Mesenchymal stem cell (in vitro differentiated cells and primary cell): ENCODE measurements around the gene RBM23.
"Not testable (repeated sequence)": the region's sequence is repeated elsewhere in the genome, so short reads cannot be mapped to it uniquely, and the experiment has no call there.

Experiments
- DNase-seq: peaks from one replicate; pipeline ENCODE4 v3.0.0-alpha.2; 2013
- H2AFZ ChIP-seq: one replicate; pipeline ENCODE4 v1.6.1; 2013; ENCODE audit warnings: low read depth, mild to moderate bottlenecking, control low read depth, inconsistent platforms, low read length, moderate library complexity
- H2AK5ac ChIP-seq: 2 replicates; pipeline ENCODE4 v1.6.1; 2013; ENCODE audit warnings: low read length, moderate library complexity, mild to moderate bottlenecking, inconsistent platforms; ENCODE audit not compliant: severe bottlenecking
- H2BK120ac ChIP-seq: one replicate; pipeline ENCODE4 v1.6.1; 2013; ENCODE audit warnings: low read depth, mild to moderate bottlenecking, inconsistent platforms, low read length, moderate library complexity
- H2BK12ac ChIP-seq, 2 experiments: one replicate each; pipeline ENCODE4 v1.6.1; 2013; ENCODE audit warnings: inconsistent platforms in 2 of 2, low read length in 2 of 2, mild to moderate bottlenecking in 2 of 2, moderate library complexity in 2 of 2, control low read depth in 1 of 2
- H2BK15ac ChIP-seq: one replicate; pipeline ENCODE4 v1.6.1; 2013; ENCODE audit warnings: mild to moderate bottlenecking, low read depth, inconsistent platforms; ENCODE audit not compliant: poor library complexity, severe bottlenecking
- H2BK5ac ChIP-seq: 2 replicates; pipeline ENCODE4 v1.6.1; 2013; ENCODE audit warnings: low read depth, mild to moderate bottlenecking, low read length, control low read depth, inconsistent platforms; ENCODE audit not compliant: poor library complexity, severe bottlenecking
- H3K14ac ChIP-seq, 2 experiments: one replicate each; pipeline ENCODE4 v1.6.1; 2013; ENCODE audit warnings: inconsistent platforms in 2 of 2, low read length in 2 of 2, control low read depth in 1 of 2, mild to moderate bottlenecking in 1 of 2, moderate library complexity in 1 of 2
- H3K18ac ChIP-seq, 2 experiments: one replicate each; pipeline ENCODE4 v1.6.1; 2013; ENCODE audit warnings: inconsistent platforms in 2 of 2, low read length in 2 of 2, control low read depth in 1 of 2, low read depth in 1 of 2, mild to moderate bottlenecking in 1 of 2
- H3K23ac ChIP-seq, 2 experiments: one replicate each; pipeline ENCODE4 v1.6.1; 2013; ENCODE audit warnings: inconsistent platforms in 2 of 2, low read length in 2 of 2, mild to moderate bottlenecking in 2 of 2, moderate library complexity in 2 of 2, control low read depth in 1 of 2
- H3K27ac ChIP-seq: 2 replicates; pipeline ENCODE4 v1.5.1; 2013; ENCODE audit warnings: mild to moderate bottlenecking, moderate library complexity, low read length, control low read depth, inconsistent platforms; ENCODE audit not compliant: poor library complexity, severe bottlenecking
- H3K27me3 ChIP-seq, 2 experiments: 2 replicates each; pipeline versions ENCODE4 v1.6.1 to v1.7.0; 2013; ENCODE audit warnings: low read length in 2 of 2, mild to moderate bottlenecking in 2 of 2, moderate library complexity in 2 of 2, control low read depth in 1 of 2, inconsistent platforms in 1 of 2; ENCODE audit not compliant: control insufficient read depth in 1 of 2, insufficient read depth in 1 of 2
- H3K36me3 ChIP-seq, 2 experiments: 2 replicates each; pipeline versions ENCODE4 v1.6.1 to v1.7.0; 2013; ENCODE audit warnings: low read length in 2 of 2, control low read depth in 1 of 2, inconsistent platforms in 1 of 2, low read depth in 1 of 2, mild to moderate bottlenecking in 1 of 2; ENCODE audit not compliant: insufficient read depth in 2 of 2, control insufficient read depth in 1 of 2
- H3K4ac ChIP-seq, 2 experiments: one replicate each; pipeline ENCODE4 v1.6.1; 2013; ENCODE audit warnings: inconsistent platforms in 2 of 2, low read length in 2 of 2, mild to moderate bottlenecking in 2 of 2, moderate library complexity in 2 of 2, control low read depth in 1 of 2, low read depth in 1 of 2
- H3K4me1 ChIP-seq: 2 replicates; pipeline ENCODE4 v1.6.1; 2013; ENCODE audit warnings: low read depth, low read length, control low read depth; ENCODE audit not compliant: control insufficient read depth, insufficient read depth
- H3K4me2 ChIP-seq: 2 replicates; pipeline ENCODE4 v1.6.1; 2013; ENCODE audit warnings: low read length, mild to moderate bottlenecking, inconsistent platforms; ENCODE audit not compliant: poor library complexity, severe bottlenecking
- H3K4me3 ChIP-seq, 2 experiments: 2 replicates each; pipeline versions ENCODE4 v1.5.1 to v1.7.0; 2013; ENCODE audit warnings: low read length in 2 of 2, mild to moderate bottlenecking in 2 of 2, control low read depth in 1 of 2, low read depth in 1 of 2; ENCODE audit not compliant: insufficient read depth in 1 of 2
- H3K79me1 ChIP-seq: replicated peaks from 2 replicates; pipeline ENCODE4 v1.6.1; 2013; ENCODE audit warnings: mild to moderate bottlenecking, control low read depth, low read length, inconsistent platforms; ENCODE audit not compliant: poor library complexity, severe bottlenecking
- H3K9ac ChIP-seq: 2 replicates; pipeline ENCODE4 v1.7.0; 2013; ENCODE audit warnings: mild to moderate bottlenecking, low read length, moderate library complexity
- H3K9me3 ChIP-seq: 2 replicates; pipeline ENCODE4 v1.7.0; 2013; ENCODE audit warnings: mild to moderate bottlenecking, low read length; ENCODE audit not compliant: control insufficient read depth
- H4K8ac ChIP-seq: one replicate; pipeline ENCODE4 v1.6.1; 2013; ENCODE audit warnings: inconsistent platforms, mild to moderate bottlenecking, low read length, moderate library complexity
- H4K91ac ChIP-seq: one replicate; pipeline ENCODE4 v1.6.1; 2013; ENCODE audit warnings: mild to moderate bottlenecking, low read length, inconsistent platforms
- WGBS: methylation state at CpG from one replicate; pipeline ENCODE4 v1.1.7; 2013; ENCODE audit warnings: mixed read lengths; 5-methylcytosine and 5-hydroxymethylcytosine counted together

Gene RBM23

GRCh38 chr14:22865424-22866405 is 53.2 kb downstream of the RBM23 start:
- Histone ChIP-seq H2BK5ac (no peak overlapping the region), H2BK12ac (peak overlapping the region in 1 of 2 experiments; percentile 18), H4K8ac (peak overlapping the region; percentile 19), H4K91ac (no peak overlapping the region), H3K27me3 (no peaks in the 10 kb centered on the region), H2AFZ (no peak overlapping the region), H3K4me2 (no peak overlapping the region), H3K4ac (no peak overlapping the region), H3K18ac (no peak overlapping the region), H2AK5ac (no peak overlapping the region), H2BK120ac (no peak overlapping the region), H3K9ac (no peak overlapping the region), H3K23ac (no peak overlapping the region), H3K4me3 (no peak overlapping the region), H3K79me1 (no peaks in the 10 kb centered on the region), H3K14ac (no peak overlapping the region), H2BK15ac (no peak overlapping the region), H3K9me3 (no peaks in the 10 kb centered on the region), H3K27ac (no peak overlapping the region), H3K36me3 (no peaks in the 10 kb centered on the region), H3K4me1 (peaks cover 3% of the 10 kb centered on the region)
- 48% methylated on average over 4 of the region's 6 CpGs for WGBS
- no peak for DNase-seq

- Histone ChIP-seq H3K18ac (no peak overlapping the region), H3K23ac (no peak overlapping the region), H2AFZ (no peak overlapping the region), H3K14ac (no peak overlapping the region), H3K9ac (no peak overlapping the region), H2BK15ac (no peak overlapping the region), H3K4me2 (no peak overlapping the region), H3K36me3 (no peaks in the 10 kb centered on the region), H2BK5ac (no peak overlapping the region), H3K9me3 (no peaks in the 10 kb centered on the region), H3K79me1 (no peaks in the 10 kb centered on the region), H3K27me3 (no peaks in the 10 kb centered on the region), H3K4me3 (no peak overlapping the region), H4K8ac (no peak overlapping the region), H2AK5ac (no peak overlapping the region), H4K91ac (no peak overlapping the region), H3K27ac (no peak overlapping the region), H3K4me1 (no peaks in the 10 kb centered on the region), H3K4ac (no peak overlapping the region), H2BK120ac (no peak overlapping the region), H2BK12ac (no peak overlapping the region)
- WGBS = no CpG with 5 or more reads among the region's 4 CpGs
- no peak for DNase-seq
Observed at GRCh38 chr14:22864979-22865378, 54.0 kb downstream of the RBM23 start.

GRCh38 chr14:22861651-22862050 is 57.3 kb downstream of the RBM23 start:
- DNase-seq = no peak
- Histone ChIP-seq H3K14ac (no peak overlapping the region), H4K91ac (no peak overlapping the region), H2BK120ac (no peak overlapping the region), H2AK5ac (no peak overlapping the region), H3K18ac (no peak overlapping the region), H3K9me3 (no peaks in the 10 kb centered on the region), H3K27ac (no peak overlapping the region), H3K23ac (no peak overlapping the region), H3K79me1 (no peaks in the 10 kb centered on the region), H4K8ac (no peak overlapping the region), H3K4ac (no peak overlapping the region), H2BK15ac (no peak overlapping the region), H2AFZ (no peak overlapping the region), H3K4me2 (no peak overlapping the region), H3K4me3 (no peak overlapping the region), H2BK5ac (no peak overlapping the region), H3K36me3 (no peaks in the 10 kb centered on the region), H2BK12ac (no peak overlapping the region), H3K27me3 (no peaks in the 10 kb centered on the region), H3K9ac (no peak overlapping the region), H3K4me1 (no peaks in the 10 kb centered on the region)

- not testable (repeated sequence) for H3K9ac ChIP-seq, H3K27ac ChIP-seq, H3K36me3 ChIP-seq, H3K18ac ChIP-seq, H3K27me3 ChIP-seq, H3K4ac ChIP-seq, H3K4me2 ChIP-seq, H3K79me1 ChIP-seq, H3K4me3 ChIP-seq, H2BK5ac ChIP-seq, H2BK15ac ChIP-seq, H3K4me1 ChIP-seq, H4K8ac ChIP-seq, H2BK12ac ChIP-seq, H2AK5ac ChIP-seq, H2BK120ac ChIP-seq, H3K14ac ChIP-seq, H3K23ac ChIP-seq, H4K91ac ChIP-seq, DNase-seq, H3K9me3 ChIP-seq
- 86% methylated on average over 3 of the region's 3 CpGs for WGBS
- H2AFZ ChIP-seq = peak overlapping the region; percentile 27
Observed at GRCh38 chr14:22860377-22860776, 58.6 kb downstream of the RBM23 start.
